HuH-7.5 (cell line): Measurements from ENCODE around the gene TBC1D22A.

Experiments used
- DNase-seq: peaks from one replicate; pipeline ENCODE4 v3.0.0; 2011; ENCODE audit warnings: low spot score

TBC1D22A gene

GRCh38 chr22:46737105-46737975 is 25.1 kb upstream of the TBC1D22A start:
- DNase-seq, result peak; percentile 65

DNA sequence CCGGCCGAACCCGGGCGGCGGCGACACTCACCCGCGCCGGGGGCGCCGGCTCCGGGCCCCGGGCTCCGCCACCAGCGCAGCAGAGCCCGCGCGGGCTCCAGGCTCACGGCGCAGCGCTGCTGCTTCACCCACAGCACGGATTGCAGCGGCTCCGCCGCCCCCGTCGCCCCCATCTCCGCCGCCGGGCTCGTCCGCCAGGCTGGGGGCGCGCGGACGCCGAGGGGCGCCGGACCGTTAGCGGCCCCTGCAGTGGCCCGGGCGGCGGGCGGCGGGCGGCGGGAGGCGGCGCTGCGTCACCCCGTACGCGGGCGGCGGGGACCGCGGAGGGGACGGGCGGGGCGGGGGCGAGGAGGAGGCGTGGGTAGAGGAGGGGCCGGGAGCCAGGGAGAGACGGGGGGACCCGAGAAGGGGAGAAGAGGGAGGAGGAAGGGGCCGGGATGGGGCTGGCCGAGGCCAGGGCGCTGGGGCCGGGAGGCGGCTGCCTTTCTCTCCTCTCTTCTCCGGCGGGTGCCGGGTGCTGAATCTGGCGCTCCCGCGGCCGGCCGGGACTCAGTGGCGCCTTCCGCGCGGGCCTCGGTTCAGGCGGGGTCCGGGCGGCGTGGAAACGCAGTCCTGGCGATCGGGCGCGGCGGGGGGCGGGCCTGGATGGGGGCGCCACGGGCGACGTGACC is 24.3 kb upstream of the TBC1D22A start, which contains the start of gene CERK:
CERK (minus strand) TSS at position 277 of the 671 bp plus-strand sequence; CDS start at position 173, 104 bp downstream.
- peak; percentile 79 for DNase-seq

DNA sequence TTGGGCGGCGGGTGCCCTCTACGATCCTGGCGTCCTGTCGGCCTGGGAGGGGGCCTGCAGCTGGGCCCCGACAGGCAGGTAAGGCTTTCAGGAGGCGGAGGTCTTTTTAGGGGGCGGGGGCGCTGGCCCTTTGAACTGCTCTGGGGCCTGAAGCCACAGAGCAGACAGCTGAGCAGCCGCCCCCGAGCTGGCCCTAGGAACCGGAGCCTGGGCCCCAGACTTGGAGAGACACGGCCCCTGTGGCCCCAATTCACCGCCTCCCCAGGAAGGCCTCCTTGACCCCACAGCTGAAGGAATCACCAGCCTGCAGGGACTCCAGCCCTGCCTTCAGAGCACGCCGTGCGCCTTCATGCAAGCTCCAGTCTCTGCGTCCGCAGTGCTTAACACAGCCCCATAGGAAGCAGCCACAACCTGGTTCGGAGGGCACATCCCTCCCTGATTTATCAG is 23.8 kb upstream of the TBC1D22A start:
- DNase-seq, result peak; percentile 40

DNA sequence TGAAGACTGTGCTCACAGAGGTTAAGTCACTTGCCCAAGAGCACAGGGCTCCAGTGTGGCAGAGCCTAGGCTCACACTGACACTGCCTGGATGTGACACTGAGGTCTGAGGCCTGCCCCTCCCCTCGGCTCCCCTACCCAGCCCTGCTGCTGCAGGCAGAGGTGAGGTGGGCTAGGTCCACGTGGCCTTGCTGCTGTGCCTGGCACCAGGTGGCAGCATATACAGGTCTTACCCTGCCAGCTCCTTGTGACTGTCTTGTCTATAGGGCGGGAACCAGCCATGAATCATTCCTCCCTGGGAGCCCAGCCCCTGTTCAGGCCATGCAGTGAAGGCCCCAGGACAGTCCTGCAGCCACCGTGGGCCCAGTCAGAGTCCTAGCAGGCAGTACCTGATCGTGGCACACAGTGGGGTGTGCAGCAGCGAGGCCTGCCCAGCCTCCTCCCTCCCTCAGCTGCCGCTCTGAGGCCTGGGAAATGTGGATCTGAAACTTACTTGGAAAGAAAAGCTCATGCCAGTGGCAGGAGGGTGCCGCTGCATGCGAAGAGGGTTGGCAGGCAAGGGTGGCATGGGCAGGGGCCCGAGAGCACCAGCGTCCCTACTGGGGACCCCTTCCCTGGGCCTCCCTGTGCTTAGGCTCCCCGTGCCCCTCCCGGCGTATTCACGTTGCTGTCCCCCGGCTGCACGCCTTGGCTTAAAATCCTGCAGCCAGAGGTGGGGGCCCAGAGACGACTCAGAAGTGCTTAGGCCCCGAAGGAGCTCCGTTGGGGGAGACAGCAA is 23.2 kb upstream of the TBC1D22A start:
- DNase-seq, result no peak

DNA sequence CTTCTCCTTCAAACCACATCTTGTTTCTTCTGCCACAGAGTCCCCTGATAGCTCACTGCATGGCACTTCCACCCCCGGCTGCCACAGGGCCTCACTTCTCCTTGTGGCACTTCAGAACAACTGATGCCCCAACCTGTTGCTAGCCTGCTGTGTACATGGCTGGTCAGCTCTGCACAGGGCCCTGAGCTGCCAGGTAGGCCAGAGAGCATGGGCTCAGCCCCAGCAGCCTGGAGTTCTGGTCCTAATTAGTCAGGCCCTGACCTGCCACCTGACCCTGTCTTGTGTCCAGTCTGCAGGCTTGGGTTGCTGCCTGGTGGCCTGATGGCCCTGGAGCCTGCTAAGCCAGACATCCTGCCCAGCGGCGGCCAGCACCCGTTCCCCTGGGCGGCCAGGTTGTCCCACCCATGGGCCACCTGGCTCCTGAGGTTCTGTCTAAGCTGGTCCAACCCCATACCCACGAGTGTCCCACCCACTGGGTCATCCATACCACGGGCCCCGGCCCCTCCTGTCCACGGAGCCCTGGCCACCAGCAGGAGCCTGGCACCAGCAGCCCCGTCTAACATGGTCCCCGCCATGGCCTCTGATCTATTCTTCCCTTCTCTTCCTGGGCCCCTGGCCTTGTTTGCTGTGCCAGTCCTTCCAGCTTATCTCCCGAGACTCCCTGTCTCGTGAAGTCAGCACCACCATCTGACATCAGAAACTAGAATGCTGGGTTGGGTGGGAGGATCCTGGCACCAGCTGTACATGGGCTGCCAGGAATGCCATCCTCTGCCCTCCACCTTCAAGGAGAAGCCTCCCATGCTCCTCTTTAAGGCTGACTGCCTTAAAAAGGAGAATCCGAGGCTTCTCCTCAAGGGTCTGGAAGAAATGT is 21.3 kb upstream of the TBC1D22A start:
- DNase-seq, result no peak

GRCh38 chr22:46741974-46742519 is 20.4 kb upstream of the TBC1D22A start:
- DNase-seq, result no peak

DNA sequence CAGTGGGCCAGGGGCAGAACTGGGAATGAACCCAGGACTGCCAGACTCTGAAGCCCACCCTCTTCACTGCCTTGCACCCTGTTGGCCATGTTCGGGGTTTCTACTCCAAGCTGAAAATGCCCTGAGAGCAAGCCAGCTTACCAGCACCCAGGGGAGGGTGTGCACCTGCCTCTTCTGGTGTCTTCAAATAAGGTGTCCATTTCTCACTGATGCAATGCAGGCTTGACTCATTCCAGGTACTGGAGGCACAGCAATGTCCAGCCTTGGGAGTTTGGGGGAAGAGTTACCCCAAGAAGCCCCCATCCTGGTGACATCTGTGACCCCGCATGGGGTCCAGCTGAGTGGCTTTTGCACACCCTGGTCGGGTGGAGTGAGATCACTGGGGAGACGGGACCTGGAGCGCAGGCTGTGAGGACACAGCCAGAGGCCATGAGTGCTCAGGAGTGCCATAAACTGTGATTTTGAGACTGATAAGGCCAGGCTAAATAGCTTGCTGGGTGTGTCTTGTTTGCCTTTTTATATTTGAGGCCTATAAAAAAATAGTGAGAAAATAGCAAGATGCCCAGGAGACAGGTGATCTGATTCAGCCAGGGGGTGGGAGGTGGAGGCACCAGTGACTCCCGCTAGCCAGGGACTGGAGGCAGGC is 19.8 kb upstream of the TBC1D22A start:
- DNase-seq, result peak; percentile 29

- DNase-seq, result peak; percentile 88
Observed at GRCh38 chr22:46744581-46744980, 17.9 kb upstream of the TBC1D22A start.

GRCh38 chr22:46746192-46746591 is 16.3 kb upstream of the TBC1D22A start:
- DNase-seq, result no peak

GRCh38 chr22:46746620-46747019 is 15.8 kb upstream of the TBC1D22A start:
- DNase-seq, result no peak

DNA sequence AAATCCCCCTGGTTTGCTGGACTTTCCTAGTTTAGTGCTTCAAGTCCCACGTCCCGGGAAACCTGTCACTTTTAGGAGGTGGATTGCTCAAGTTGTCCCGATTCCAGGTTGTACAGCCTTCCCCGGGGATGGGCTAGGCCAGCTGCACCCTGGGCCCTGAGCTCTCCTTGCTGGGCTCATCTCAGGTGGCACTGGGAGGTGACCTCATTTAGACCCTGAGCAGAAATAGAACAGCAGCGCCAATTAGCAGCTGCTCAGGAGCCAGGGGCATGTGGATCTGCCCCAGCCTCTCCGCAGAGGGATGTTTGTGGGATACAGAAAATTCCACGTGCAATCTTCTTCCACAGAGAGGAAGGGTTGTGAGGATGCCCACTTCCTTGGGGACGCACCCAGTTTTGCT is 14.8 kb upstream of the TBC1D22A start:
- no peak for DNase-seq

DNA sequence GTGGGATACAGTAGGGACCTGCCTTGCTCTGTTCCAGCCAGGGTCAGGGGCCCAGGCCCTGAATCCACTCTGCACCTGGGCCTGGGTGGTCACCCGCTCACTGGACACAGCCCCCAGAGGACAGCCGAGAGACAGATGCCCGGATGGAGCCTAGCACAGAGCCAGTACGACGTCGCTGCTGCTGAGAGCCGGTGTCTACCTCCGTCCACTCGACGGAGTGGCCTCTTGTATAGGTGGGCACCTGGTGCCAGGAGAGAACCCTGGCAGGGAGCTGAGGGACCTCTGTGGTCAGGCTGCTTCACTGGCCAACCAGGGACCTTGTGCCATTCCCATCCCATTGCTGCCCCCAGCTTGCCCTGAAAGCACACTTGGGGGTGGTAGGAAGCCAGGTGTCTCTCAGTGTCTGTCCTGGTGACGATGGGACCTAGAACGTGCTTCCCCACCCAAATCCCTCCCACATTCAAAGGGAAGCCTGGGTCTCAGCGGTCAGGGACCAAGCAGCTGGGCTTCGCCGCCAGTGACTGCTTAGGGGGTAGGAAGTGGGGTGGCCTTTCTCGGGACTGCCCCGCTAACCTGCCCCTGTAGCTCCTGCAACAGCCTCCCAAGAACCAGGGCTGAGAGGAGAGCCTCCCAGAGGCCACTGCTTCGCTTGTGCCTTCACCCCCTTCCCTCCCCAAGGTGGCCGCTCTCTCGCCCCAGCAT is 14.1 kb upstream of the TBC1D22A start:
- DNase-seq, result no peak

DNA sequence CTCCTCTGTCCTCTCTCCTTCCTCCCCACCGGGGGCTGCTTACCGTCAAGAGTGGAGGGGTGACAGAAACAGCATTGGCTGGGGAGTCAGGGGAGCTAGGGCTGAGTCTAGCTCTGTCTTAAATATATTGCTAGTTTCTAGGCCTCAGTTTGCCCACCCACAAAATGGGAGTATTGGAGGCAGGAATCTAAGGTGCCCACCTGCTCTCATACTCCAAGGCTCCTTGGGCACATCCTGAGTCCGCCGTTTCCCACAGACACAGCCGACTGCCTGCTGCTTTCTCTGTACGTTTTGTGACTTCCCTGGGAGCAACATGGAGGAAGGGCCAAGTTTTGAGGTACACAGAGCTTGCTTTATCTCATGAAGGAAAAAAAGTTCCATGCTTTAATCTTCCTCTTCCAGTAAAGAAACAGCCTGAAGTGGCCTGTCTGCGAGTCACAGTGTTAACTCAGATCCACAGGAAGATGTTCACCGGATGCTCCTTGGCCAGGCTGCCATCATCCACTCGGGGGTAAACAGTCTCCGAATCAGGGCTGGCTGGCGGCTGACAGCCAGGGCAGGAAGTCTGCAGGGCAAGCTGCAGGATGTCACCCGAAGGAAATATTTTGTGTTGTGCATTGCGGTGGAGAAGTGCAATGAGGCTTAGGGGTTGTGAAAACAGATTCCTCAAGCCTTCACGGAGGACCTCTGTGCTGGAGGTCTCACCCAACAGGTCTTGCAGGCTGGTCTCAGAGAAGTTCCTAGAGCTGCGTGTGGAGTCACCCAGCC is 13.4 kb upstream of the TBC1D22A start:
- no peak for DNase-seq

DNA sequence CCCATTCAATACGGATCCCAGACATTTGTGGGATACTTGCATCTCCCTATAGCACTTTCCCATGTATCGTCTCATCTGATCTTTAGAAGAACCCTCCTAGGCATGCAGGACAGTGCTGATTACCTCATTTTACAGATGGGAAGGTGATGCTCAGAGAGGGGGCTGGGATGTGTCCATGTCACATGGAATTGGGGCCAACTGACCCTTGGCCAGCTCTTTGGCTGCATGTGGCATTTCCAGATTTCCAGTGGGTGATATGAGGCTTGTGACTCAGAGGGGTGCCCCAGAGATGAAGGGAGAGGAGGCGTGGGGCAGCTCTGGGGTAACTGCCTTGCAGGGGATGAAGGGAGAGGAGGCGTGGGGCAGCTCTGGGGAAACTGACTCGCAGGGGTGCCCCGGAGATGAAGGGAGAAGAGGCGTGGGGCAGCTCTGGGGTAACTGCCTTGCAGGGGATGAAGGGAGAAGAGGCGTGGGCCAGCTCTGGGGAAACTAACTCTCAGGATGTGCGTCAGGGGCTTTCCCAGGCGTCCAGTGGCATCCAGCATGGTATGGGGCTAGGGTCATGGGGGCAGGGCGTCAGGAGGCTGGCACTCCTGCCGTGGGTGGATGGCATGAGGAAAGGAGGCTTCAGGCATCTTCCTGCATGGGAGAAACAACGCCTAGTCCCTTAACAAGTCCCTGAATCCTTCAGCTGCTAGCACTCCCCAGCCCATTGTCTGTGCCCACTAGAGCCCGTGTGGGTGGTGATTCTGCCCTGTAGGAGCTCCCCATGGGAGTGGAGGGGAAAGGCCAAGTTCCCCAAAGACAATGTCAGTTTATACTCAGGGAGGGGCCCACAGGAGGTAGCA is 12.5 kb upstream of the TBC1D22A start:
- DNase-seq, result no peak

DNA sequence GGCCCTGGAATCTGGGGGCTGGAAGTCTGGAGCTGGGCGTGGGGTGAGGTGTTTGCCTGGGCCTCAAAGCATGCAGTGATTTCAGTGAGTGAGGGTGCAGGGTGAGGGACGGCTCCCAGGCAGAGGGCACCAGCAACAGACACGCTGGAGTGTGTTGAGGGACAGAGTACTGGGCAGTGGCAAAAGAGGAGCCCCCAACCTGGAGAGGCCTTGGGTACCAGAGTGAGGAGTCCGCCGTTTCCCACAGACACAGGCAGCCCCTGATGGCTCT is 12.0 kb upstream of the TBC1D22A start:
- DNase-seq, result no peak

DNA sequence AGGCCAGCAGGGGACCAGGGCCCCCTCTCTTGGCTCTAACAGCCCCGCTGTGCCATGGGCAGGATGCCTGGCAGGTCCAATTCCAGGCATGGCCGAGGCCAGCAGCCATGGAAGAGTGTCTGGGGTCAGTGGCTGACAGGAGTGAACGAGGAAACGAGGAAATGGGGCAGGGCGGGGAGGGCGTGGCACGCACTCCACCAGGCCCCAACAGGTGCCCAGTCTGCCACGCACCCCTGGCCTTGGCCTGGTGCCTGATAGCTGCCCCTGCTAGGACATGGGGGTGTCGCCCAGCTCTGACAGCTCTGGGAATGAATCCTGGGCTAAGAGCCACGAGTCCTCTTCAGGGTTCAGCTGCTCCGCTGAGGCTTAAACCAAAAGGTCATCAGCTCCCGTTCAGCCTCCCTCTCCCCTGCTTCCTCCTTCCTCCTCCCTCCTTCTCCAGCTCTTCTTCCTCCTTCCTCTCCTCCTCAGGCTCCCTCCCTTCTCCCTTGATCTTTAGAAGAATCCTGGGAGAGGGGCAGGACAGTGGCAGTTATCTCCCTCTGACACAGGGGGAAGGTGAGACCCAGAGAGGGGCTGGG is 11.5 kb upstream of the TBC1D22A start:
- no peak for DNase-seq

- DNase-seq, result no peak
Observed at GRCh38 chr22:46752286-46752987, 10.0 kb upstream of the TBC1D22A start.

DNA sequence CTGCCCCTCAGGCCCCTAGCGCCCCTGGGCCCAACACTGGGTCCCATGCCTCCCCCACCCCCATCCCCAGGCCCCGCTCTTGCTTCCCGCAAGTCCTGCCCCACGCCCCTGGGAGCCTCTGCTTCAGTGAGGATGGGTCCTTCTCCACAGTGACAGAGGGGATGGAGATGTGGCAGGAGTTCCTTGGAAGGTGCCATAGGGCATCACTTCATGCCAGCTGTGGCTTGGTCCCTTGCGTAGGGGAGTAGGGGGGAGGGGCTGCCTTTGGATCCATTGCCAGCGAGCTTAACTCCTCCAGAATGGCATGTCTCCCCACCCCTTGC is 9.5 kb upstream of the TBC1D22A start:
- no peak for DNase-seq
